HEK293 (cell line): ENCODE data around the gene FGFRL1.
"Not testable (repeated sequence)": the region's sequence is repeated elsewhere in the genome, so short reads cannot be mapped to it uniquely, and the experiment has no call there.

ENCODE experiments used
- CTCF ChIA-PET: fragments of 350-600 bp; formaldehyde crosslinking; extraction: SDS; loops from one replicate; lab custom pipeline; 2021; ENCODE audit warnings: antibody characterized with exemption; lab: Yijun Ruan, JAX
- POLR2A ChIA-PET: fragments of 300-600 bp; formaldehyde crosslinking; extraction: SDS; loops from one replicate; lab custom pipeline; 2020; ENCODE audit warnings: antibody characterized with exemption, inconsistent platforms; lab: Yijun Ruan, JAX
- H3K27ac ChIP-seq: fragments of 200-500 bp; sonication (Bioruptor generic); 2 replicates; pipeline ENCODE4 v1.5.1; 2014; ENCODE audit warnings: low read depth, low read length, control low read depth, inconsistent platforms; ENCODE audit errors: extremely low read depth
- H3K36me3 ChIP-seq, 2 experiments: fragments of 200-500 bp in 1 of 2; sonication (Bioruptor generic) in 1 of 2; 1 replicate in 1 of 2; 2 replicates in 1 of 2; pipeline ENCODE4 v1.5.1; 2014 to 2017; ENCODE audit warnings: inconsistent platforms in 2 of 2, low read length in 2 of 2; ENCODE audit not compliant: control insufficient read depth in 2 of 2, insufficient read depth in 1 of 2
- H3K4me1 ChIP-seq: fragments of 200-500 bp; sonication (Bioruptor generic); 2 replicates; pipeline ENCODE4 v1.5.1; 2014; ENCODE audit warnings: mild to moderate bottlenecking, low read length, inconsistent platforms; ENCODE audit not compliant: control insufficient read depth, insufficient read depth
- H3K4me3 ChIP-seq: 2 replicates; pipeline ENCODE4 v1.5.1; 2011; ENCODE audit warnings: low read depth, mild to moderate bottlenecking, control low read depth, low read length, moderate library complexity
- H3K9me3 ChIP-seq: fragments of 200-500 bp; sonication (Bioruptor generic); 2 replicates; pipeline ENCODE4 v1.5.1; 2014; ENCODE audit warnings: low read depth, low read length, inconsistent platforms; ENCODE audit not compliant: control insufficient read depth, insufficient read depth
- GFI1B ChIP-seq: fragments of 450-650 bp; formaldehyde crosslinking; IDR thresholded peaks from 2 replicates; pipeline ENCODE4 v1.5.1; 2016; ENCODE audit warnings: missing biosample characterization, missing genetic modification characterization
- MYNN ChIP-seq: fragments of 450-650 bp; formaldehyde crosslinking; IDR thresholded peaks from 2 replicates; pipeline ENCODE4 v1.5.1; 2016; ENCODE audit warnings: missing biosample characterization, missing genetic modification characterization, borderline replicate concordance
- SP2 ChIP-seq: fragments of 450-650 bp; formaldehyde crosslinking; IDR thresholded peaks from 2 replicates; pipeline ENCODE4 v1.5.1; 2016; ENCODE audit warnings: missing biosample characterization, missing genetic modification characterization
- WT1 ChIP-seq: fragments of 450-650 bp; formaldehyde crosslinking; IDR thresholded peaks from 2 replicates; pipeline ENCODE4 v1.5.1; 2016; ENCODE audit warnings: missing biosample characterization, missing genetic modification characterization
- ZFP41 ChIP-seq: fragments of 450-650 bp; formaldehyde crosslinking; IDR thresholded peaks from 2 replicates; pipeline ENCODE4 v1.5.1; 2016; ENCODE audit warnings: missing biosample characterization, missing genetic modification characterization, borderline replicate concordance
- ZIC2 ChIP-seq: fragments of 450-650 bp; formaldehyde crosslinking; IDR thresholded peaks from 2 replicates; pipeline ENCODE4 v1.5.1; 2016; ENCODE audit warnings: missing biosample characterization, missing genetic modification characterization
- ZNF138 ChIP-seq: fragments of 450-650 bp; formaldehyde crosslinking; IDR thresholded peaks from 2 replicates; pipeline ENCODE4 v1.5.1; 2016; ENCODE audit warnings: missing biosample characterization, missing genetic modification characterization, borderline replicate concordance
- ZNF214 ChIP-seq: fragments of 450-650 bp; formaldehyde crosslinking; IDR thresholded peaks from 2 replicates; pipeline ENCODE4 v1.5.1; 2017; ENCODE audit warnings: missing biosample characterization, mild to moderate bottlenecking, missing genetic modification characterization, borderline replicate concordance
- ZNF350 ChIP-seq: fragments of 450-650 bp; formaldehyde crosslinking; IDR thresholded peaks from 2 replicates; pipeline ENCODE4 v1.5.0; 2017; ENCODE audit warnings: missing biosample characterization, mild to moderate bottlenecking, missing genetic modification characterization
- ZNF391 ChIP-seq: fragments of 450-650 bp; formaldehyde crosslinking; IDR thresholded peaks from 2 replicates; pipeline ENCODE4 v1.5.1; 2016; ENCODE audit warnings: low read depth, missing biosample characterization, missing genetic modification characterization, borderline replicate concordance
- ZNF501 ChIP-seq: fragments of 450-650 bp; formaldehyde crosslinking; IDR thresholded peaks from 2 replicates; pipeline ENCODE4 v1.5.1; 2016; ENCODE audit warnings: missing biosample characterization, missing genetic modification characterization
- ZNF561 ChIP-seq: fragments of 450-650 bp; IDR thresholded peaks from 2 replicates; pipeline ENCODE4 v1.5.1; 2018; ENCODE audit warnings: missing biosample characterization, missing genetic modification characterization, borderline replicate concordance
- TF ChIP-seq, protein P1 (sequence below): fragments of 450-650 bp; formaldehyde crosslinking; IDR thresholded peaks from 2 replicates; pipeline ENCODE4 v1.5.1; 2016; ENCODE audit warnings: missing biosample characterization, missing genetic modification characterization, borderline replicate concordance
- TF ChIP-seq, protein P2 (sequence below): fragments of 450-650 bp; formaldehyde crosslinking; IDR thresholded peaks from 2 replicates; pipeline ENCODE4 v1.5.1; 2017; ENCODE audit warnings: missing biosample characterization, missing genetic modification characterization
- TF ChIP-seq, protein P3 (sequence below): fragments of 450-650 bp; formaldehyde crosslinking; IDR thresholded peaks from 2 replicates; pipeline ENCODE4 v1.5.1; 2016; ENCODE audit warnings: missing biosample characterization, missing genetic modification characterization
- TF ChIP-seq, protein P4 (sequence below): fragments of 450-650 bp; formaldehyde crosslinking; IDR thresholded peaks from 2 replicates; pipeline ENCODE4 v1.5.1; 2017; ENCODE audit warnings: missing biosample characterization, missing genetic modification characterization
- TF ChIP-seq, protein P5 (sequence below): fragments of 450-650 bp; formaldehyde crosslinking; conservative IDR thresholded peaks from 2 replicates; pipeline ENCODE4 v1.5.1; 2016; ENCODE audit warnings: low read depth, missing biosample characterization, missing genetic modification characterization

The FGFRL1 gene

DNA sequence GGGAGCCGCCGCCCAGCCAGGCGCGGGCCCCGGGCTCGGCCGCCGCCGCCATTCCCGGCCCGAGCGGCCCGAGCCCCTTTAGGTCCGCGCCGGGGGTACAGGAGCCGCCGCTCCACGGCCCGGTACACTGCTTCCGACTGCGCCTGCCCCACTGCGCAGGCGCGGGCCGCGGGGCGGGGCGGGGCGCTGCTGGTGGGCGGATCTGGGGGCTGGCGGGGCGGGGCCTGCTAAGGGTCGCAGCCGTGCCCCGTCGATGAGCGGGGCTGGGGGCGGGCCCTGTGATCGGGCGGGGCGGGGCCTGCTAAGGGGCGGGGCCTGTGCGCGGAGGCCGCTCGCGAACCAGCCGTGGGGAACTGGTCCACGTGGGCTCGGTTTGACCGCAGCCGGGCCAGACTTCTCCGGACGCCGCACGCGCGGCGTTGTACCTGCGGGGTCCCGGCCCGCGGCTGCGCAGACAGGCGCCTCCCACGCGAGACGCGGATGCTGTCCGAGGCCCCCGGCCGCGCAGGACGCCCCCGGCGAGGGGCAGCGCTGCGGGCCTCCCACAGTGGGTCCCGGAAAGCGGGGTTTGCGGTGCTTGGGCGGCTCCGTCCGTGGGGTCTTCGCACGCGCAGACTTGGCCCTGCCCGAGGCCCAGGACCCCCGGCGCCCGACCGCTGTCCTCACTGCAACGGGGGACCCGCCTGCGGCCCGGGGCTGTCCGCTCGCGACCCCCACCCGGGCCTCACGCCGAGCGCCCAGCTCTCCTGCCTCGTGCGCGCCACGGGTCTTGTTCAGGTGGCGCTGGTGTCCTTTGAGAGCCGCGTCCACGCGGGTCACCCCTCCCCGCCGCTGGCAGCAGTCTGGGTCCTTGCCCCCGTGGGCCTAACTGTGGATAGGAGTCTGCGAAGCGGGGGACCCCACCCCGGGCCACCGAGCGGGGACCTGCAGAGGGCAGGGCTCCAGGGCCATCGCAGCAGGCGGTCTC, 37.7 kb upstream of the FGFRL1 start, which contains the start of gene DGKQ (continued):
- TF ChIP-seq, protein P1, sequence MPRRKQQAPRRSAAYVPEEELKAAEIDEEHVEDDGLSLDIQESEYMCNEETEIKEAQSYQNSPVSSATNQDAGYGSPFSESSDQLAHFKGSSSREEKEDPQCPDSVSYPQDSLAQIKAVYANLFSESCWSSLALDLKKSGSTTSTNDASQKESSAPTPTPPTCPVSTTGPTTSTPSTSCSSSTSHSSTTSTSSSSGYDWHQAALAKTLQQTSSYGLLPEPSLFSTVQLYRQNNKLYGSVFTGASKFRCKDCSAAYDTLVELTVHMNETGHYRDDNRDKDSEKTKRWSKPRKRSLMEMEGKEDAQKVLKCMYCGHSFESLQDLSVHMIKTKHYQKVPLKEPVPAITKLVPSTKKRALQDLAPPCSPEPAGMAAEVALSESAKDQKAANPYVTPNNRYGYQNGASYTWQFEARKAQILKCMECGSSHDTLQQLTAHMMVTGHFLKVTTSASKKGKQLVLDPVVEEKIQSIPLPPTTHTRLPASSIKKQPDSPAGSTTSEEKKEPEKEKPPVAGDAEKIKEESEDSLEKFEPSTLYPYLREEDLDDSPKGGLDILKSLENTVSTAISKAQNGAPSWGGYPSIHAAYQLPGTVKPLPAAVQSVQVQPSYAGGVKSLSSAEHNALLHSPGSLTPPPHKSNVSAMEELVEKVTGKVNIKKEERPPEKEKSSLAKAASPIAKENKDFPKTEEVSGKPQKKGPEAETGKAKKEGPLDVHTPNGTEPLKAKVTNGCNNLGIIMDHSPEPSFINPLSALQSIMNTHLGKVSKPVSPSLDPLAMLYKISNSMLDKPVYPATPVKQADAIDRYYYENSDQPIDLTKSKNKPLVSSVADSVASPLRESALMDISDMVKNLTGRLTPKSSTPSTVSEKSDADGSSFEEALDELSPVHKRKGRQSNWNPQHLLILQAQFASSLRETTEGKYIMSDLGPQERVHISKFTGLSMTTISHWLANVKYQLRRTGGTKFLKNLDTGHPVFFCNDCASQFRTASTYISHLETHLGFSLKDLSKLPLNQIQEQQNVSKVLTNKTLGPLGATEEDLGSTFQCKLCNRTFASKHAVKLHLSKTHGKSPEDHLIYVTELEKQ (tag by site-specific recombination) = no peak
- TF ChIP-seq ZNF501 (tag by site-specific recombination) (no peak), ZFP41 (tag by site-specific recombination) (no peak)

DNA sequence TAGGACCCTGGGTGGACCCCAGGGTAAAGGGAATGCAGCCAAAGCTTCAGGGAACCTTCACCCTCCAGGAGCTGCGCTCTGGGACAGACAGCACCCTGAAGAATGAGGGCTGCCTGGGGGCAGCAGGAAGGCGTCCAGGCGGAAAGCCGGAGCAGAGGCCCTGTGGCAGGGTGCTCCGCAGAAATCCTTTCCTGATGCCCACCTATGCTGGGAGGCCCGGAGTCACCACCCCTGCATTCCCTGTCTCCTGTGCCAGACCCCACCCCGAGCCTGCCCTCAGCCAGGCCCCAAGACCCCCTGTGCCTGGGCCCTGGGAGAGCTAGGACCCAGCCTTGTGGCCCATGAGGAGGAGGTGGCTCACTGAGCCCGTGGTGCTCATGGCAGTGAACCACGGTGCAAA, 36.8 kb upstream of the FGFRL1 start:
- H3K27ac ChIP-seq = no peak overlapping the region
- TF ChIP-seq, protein P2, sequence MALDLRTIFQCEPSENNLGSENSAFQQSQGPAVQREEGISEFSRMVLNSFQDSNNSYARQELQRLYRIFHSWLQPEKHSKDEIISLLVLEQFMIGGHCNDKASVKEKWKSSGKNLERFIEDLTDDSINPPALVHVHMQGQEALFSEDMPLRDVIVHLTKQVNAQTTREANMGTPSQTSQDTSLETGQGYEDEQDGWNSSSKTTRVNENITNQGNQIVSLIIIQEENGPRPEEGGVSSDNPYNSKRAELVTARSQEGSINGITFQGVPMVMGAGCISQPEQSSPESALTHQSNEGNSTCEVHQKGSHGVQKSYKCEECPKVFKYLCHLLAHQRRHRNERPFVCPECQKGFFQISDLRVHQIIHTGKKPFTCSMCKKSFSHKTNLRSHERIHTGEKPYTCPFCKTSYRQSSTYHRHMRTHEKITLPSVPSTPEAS (tag by site-specific recombination) = no peak
- TF ChIP-seq ZNF214 (tag by site-specific recombination) (no peak), ZNF350 (tag by site-specific recombination) (no peak), ZNF561 (tag by site-specific recombination) (no peak), ZNF138 (no peak), MYNN (tag by site-specific recombination) (no peak), GFI1B (no peak), ZIC2 (tag by site-specific recombination) (no peak), WT1 (tag by site-specific recombination) (no peak), SP2 (tag by site-specific recombination) (no peak), ZNF391 (tag by site-specific recombination) (no peak)
- TF ChIP-seq, protein P3, sequence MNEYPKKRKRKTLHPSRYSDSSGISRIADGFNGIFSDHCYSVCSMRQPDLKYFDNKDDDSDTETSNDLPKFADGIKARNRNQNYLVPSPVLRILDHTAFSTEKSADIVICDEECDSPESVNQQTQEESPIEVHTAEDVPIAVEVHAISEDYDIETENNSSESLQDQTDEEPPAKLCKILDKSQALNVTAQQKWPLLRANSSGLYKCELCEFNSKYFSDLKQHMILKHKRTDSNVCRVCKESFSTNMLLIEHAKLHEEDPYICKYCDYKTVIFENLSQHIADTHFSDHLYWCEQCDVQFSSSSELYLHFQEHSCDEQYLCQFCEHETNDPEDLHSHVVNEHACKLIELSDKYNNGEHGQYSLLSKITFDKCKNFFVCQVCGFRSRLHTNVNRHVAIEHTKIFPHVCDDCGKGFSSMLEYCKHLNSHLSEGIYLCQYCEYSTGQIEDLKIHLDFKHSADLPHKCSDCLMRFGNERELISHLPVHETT (tag by site-specific recombination) = no peak
- TF ChIP-seq, protein P4, sequence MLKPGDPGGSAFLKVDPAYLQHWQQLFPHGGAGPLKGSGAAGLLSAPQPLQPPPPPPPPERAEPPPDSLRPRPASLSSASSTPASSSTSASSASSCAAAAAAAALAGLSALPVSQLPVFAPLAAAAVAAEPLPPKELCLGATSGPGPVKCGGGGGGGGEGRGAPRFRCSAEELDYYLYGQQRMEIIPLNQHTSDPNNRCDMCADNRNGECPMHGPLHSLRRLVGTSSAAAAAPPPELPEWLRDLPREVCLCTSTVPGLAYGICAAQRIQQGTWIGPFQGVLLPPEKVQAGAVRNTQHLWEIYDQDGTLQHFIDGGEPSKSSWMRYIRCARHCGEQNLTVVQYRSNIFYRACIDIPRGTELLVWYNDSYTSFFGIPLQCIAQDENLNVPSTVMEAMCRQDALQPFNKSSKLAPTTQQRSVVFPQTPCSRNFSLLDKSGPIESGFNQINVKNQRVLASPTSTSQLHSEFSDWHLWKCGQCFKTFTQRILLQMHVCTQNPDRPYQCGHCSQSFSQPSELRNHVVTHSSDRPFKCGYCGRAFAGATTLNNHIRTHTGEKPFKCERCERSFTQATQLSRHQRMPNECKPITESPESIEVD = no peak
- TF ChIP-seq, protein P5, sequence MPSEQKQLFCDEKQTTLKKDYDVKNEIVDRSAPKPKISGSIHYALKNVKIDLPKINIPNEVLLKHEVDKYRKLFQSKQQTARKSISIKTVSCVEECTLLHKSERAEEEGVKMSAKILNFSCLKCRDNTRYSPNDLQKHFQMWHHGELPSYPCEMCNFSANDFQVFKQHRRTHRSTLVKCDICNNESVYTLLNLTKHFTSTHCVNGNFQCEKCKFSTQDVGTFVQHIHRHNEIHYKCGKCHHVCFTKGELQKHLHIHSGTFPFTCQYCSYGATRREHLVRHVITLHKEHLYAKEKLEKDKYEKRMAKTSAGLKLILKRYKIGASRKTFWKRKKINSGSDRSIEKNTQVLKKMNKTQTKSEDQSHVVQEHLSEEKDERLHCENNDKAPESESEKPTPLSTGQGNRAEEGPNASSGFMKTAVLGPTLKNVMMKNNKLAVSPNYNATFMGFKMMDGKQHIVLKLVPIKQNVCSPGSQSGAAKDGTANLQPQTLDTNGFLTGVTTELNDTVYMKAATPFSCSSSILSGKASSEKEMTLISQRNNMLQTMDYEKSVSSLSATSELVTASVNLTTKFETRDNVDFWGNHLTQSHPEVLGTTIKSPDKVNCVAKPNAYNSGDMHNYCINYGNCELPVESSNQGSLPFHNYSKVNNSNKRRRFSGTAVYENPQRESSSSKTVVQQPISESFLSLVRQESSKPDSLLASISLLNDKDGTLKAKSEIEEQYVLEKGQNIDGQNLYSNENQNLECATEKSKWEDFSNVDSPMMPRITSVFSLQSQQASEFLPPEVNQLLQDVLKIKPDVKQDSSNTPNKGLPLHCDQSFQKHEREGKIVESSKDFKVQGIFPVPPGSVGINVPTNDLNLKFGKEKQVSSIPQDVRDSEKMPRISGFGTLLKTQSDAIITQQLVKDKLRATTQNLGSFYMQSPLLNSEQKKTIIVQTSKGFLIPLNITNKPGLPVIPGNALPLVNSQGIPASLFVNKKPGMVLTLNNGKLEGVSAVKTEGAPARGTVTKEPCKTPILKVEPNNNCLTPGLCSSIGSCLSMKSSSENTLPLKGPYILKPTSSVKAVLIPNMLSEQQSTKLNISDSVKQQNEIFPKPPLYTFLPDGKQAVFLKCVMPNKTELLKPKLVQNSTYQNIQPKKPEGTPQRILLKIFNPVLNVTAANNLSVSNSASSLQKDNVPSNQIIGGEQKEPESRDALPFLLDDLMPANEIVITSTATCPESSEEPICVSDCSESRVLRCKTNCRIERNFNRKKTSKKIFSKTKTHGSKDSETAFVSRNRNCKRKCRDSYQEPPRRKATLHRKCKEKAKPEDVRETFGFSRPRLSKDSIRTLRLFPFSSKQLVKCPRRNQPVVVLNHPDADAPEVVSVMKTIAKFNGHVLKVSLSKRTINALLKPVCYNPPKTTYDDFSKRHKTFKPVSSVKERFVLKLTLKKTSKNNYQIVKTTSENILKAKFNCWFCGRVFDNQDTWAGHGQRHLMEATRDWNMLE = no peak
- CTCF ChIA-PET = interaction anchor here (1.2 kb wide), 1 partner anchor 13 kb away, joined by 5 read pairs; the partner anchor contains the start of gene IDUA
- no peaks in the 10 kb centered on the region for H3K4me1 ChIP-seq
- POLR2A ChIA-PET = no interaction called here
- no peaks in the 10 kb centered on the region for H3K9me3 ChIP-seq
- no peak overlapping the region for H3K4me3 ChIP-seq
- H3K36me3 ChIP-seq = no peaks in the 10 kb centered on the region

DNA sequence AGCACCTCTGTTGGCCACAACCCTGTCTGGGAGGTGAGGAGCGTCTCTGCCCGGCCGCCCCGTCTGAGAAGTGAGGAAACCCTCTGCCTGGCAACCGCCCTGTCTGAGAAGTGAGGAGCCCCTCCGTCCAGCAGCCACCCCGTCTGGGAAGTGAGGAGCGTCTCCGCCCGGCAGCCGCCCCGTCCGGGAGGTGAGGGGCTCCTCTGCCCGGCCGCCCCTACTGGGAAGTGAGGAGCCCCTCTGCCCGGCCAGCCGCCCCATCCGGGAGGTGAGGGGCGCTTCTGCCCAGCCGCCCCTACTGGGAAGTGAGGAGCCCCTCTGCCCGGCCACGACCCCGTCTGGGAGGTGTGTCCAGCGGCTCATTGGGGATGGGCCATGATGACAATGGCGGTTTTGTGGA, 35.4 kb upstream of the FGFRL1 start:
- H3K4me3 ChIP-seq, H3K4me1 ChIP-seq, H3K36me3 ChIP-seq, H3K9me3 ChIP-seq, POLR2A ChIA-PET, CTCF ChIA-PET, H3K27ac ChIP-seq: not testable (repeated sequence)
